ENCODE data around the gene AOPEP. TPM values are rescaled to one million over a fixed set of nuclear protein-coding genes. Genes with fewer than 3 reads are reported as not detected.

Gene AOPEP
- total RNA-seq, 2 donors from 2014 or later = 81.5 to 224 TPM

GRCh38 chr9:95084254-95084934, 357.9 kb downstream of the AOPEP start:
- DNase-seq (peak in 3 of 4 donors; percentile 6 to 48 (median 22)), ATAC-seq (no peak)
- WGBS, 2 donors = 70 to 84% methylated on average over 19 of the region's 19 CpGs
- H3K9me3 ChIP-seq = no peaks in the 10 kb centered on the region
- peak overlapping the region; percentile 2 to 34 (median 5) for H3K27ac ChIP-seq
- H3K36me3 ChIP-seq (replicated peaks in 1 of 2; ENCODE audit: insufficient read depth in 1 of 2, low read depth in 2 of 2) = peaks cover 0 to 26% of the 10 kb centered on the region in 2 donors
- TF ChIP-seq, protein P1, sequence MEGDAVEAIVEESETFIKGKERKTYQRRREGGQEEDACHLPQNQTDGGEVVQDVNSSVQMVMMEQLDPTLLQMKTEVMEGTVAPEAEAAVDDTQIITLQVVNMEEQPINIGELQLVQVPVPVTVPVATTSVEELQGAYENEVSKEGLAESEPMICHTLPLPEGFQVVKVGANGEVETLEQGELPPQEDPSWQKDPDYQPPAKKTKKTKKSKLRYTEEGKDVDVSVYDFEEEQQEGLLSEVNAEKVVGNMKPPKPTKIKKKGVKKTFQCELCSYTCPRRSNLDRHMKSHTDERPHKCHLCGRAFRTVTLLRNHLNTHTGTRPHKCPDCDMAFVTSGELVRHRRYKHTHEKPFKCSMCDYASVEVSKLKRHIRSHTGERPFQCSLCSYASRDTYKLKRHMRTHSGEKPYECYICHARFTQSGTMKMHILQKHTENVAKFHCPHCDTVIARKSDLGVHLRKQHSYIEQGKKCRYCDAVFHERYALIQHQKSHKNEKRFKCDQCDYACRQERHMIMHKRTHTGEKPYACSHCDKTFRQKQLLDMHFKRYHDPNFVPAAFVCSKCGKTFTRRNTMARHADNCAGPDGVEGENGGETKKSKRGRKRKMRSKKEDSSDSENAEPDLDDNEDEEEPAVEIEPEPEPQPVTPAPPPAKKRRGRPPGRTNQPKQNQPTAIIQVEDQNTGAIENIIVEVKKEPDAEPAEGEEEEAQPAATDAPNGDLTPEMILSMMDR (IDR thresholded peaks at IDR 0.05) = no peak
- TF ChIP-seq POLR2A (IDR thresholded peaks at IDR 0.05) = no peak
- no peak overlapping the region for H3K4me3 ChIP-seq
- H3K27me3 ChIP-seq = no peaks in the 10 kb centered on the region
- intact Hi-C loops (cut with DNase I) = no loop called here
- peaks cover 37% of the 10 kb centered on the region for H3K4me1 ChIP-seq

DNA sequence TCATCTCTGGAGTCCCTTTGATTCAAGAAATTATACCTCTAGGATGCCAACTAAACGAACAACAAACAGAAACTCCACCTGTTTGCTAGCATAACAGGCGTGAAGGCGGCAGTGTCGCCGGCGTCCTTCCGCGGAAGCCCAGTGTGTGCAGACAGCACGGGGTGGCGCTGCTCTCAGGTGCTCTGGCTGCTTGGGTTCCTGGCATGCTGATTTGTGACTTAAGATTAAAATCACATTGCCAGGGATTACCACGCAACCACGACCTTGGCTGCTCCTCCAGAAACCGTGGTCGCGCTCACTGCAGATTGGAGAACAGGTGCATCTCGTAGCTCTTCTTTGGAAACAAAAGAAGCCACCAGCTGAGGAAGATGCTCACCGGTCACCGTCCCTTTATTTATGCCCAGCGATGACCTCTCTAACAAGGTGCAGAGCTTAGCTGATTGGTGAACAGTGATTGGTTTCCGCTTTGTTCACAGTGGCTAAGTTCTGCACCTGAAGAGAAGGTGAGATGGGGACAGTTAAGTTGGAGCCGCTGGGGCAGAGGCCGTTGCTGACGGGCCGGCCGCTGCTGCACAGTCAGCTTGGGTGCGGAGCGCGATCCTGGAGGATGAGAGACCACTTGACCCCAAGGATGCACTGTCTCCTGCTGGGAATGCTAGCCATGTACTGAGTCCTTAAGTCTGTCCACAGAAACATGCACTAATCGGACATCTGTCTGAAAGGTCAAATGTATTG, 358.7 kb downstream of the AOPEP start:
- peaks cover 45% of the 10 kb centered on the region for H3K4me1 ChIP-seq
- TF ChIP-seq, protein P1 (IDR thresholded peaks at IDR 0.05) = no peak
- TF ChIP-seq POLR2A (IDR thresholded peaks at IDR 0.05) = no peak
- H3K36me3 ChIP-seq (replicated peaks in 1 of 2; ENCODE audit: insufficient read depth in 1 of 2, low read depth in 2 of 2) = peaks cover 0 to 26% of the 10 kb centered on the region in 2 donors
- no peaks in the 10 kb centered on the region for H3K27me3 ChIP-seq
- DNase-seq (peak in 2 of 4 donors; percentile 31 to 47), ATAC-seq (no peak)
- H3K9me3 ChIP-seq = no peaks in the 10 kb centered on the region
- peak overlapping the region; percentile 2 to 34 (median 22) for H3K27ac ChIP-seq
- no peak overlapping the region for H3K4me3 ChIP-seq
- intact Hi-C loops (cut with DNase I) = no loop called here
- 72 to 87% methylated on average over 15 to 29 of the region's 29 CpGs for WGBS, 2 donors

DNA sequence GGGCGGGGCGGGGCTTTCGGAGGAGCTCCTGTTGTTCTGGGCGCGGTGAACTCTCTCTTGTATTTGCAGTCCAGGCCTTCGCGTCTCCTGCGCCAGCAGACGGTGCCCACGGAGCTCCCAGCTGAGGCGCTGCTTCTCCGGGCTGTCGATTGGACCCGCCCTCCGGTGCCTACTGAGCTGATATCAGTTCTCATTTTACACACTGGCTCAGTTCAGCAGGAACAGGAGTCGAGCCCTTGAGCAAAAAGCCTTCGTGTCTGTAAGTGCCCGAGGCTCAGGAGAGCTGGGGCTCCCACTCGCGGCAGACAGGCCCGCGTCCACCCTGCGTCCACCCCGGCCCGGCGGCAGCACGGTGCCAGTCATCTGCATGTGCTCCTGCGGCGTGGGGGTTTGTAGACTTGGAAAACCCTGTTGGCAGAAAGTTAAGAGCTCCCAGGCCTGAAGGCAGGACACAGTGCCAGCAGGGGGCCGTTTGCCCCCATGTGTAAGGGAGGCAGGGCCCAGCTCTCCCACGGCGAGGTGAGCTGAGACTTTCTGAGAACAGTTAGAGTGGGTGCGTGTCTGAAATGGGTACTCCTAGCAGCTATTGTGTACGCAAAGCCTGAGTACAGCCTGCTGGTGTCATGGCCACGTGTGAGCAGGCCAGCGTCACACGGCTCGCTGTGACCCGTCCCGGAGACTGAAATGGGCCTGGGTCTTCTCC, 359.5 kb downstream of the AOPEP start:
- TF ChIP-seq, protein P1 (IDR thresholded peaks at IDR 0.05) = no peak
- peak in 2 of 3 donors; percentile 11 to 16 for TF ChIP-seq POLR2A (IDR thresholded peaks at IDR 0.05)
- Histone ChIP-seq H3K36me3 (replicated peaks in 1 of 2; ENCODE audit: insufficient read depth in 1 of 2, low read depth in 2 of 2) (peaks cover 0 to 23% of the 10 kb centered on the region in 2 donors), H3K4me3 (no peak overlapping the region), H3K9me3 (no peaks in the 10 kb centered on the region), H3K27me3 (no peaks in the 10 kb centered on the region), H3K4me1 (peaks cover 53% of the 10 kb centered on the region), H3K27ac (peak overlapping the region; percentile 19 to 34 (median 25))
- intact Hi-C loops (cut with DNase I) = no loop called here
- ATAC-seq = peak; percentile 24
- WGBS, 2 donors = 44 to 83% methylated on average over 30 to 40 of the region's 40 CpGs
- peak; percentile 55 to 88 (median 80) for DNase-seq

DNA sequence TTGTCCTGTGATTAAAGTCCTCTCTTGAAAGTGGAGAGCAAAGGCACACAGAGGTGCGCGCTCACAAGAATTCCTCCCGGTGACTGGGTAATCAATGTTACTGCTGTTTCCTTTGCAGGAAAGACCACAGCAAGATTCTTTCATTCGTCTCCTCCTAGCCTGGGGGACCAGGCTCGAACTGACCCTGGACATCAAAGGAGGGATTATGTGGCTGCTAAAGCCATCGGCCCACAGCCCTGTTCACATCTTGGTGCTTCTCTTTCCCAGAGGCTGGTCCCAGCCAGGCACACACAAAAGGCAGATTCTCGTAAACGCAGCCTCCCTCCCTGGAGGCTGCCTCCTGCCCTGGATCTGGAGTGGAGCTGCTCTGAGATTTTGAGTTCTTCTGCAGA, 360.1 kb downstream of the AOPEP start:
- no peaks in the 10 kb centered on the region for H3K9me3 ChIP-seq
- DNase-seq (peak in 2 of 4 donors; percentile 3 to 9), ATAC-seq (no peak)
- H3K36me3 ChIP-seq (replicated peaks in 1 of 2; ENCODE audit: insufficient read depth in 1 of 2, low read depth in 2 of 2) = peaks cover 0 to 23% of the 10 kb centered on the region in 2 donors
- TF ChIP-seq POLR2A (IDR thresholded peaks at IDR 0.05) = no peak
- TF ChIP-seq, protein P1 (IDR thresholded peaks at IDR 0.05) = no peak
- peaks cover 58% of the 10 kb centered on the region for H3K4me1 ChIP-seq
- intact Hi-C loops (cut with DNase I) = no loop called here
- H3K27ac ChIP-seq = peak overlapping the region in 2 of 4 donors; percentile 19 to 34
- WGBS, 2 donors = 79 to 86% methylated on average over 8 of the region's 8 CpGs
- no peaks in the 10 kb centered on the region for H3K27me3 ChIP-seq
- no peak overlapping the region for H3K4me3 ChIP-seq
